CD14-positive monocyte (primary cell): ENCODE results near the gene MRPL51. TPM values are rescaled to one million over a fixed set of nuclear protein-coding genes. Genes with fewer than 3 reads are reported as not detected.

Source experiments
- DNase-seq, 3 donors: peaks; one replicate each; pipeline ENCODE4 v3.0.0-alpha.2; 2011 to 2022
- H2AFZ ChIP-seq: 2 replicates; pipeline ENCODE4 v1.6.0; 2012; ENCODE audit warnings: mild to moderate bottlenecking, low read depth, low read length, inconsistent platforms; ENCODE audit not compliant: insufficient read depth, poor library complexity, severe bottlenecking
- H3K27ac ChIP-seq, 2 donors: 1 replicate in 1 of 2; 2 replicates in 1 of 2; pipeline ENCODE4 v1.5.1; 2012 to 2013; ENCODE audit warnings: low read length in 2 of 2, control low read depth in 1 of 2, inconsistent platforms in 1 of 2, low read depth in 1 of 2, mild to moderate bottlenecking in 1 of 2
- H3K27me3 ChIP-seq, 2 donors: one replicate each; pipeline versions ENCODE4 v1.6.0 to v1.6.1; 2011 to 2013; ENCODE audit warnings: low read length in 2 of 2; ENCODE audit not compliant: control insufficient read depth in 2 of 2, insufficient read depth in 2 of 2
- H3K36me3 ChIP-seq, 2 donors: replicated peaks in 1 of 2; 1 replicate in 1 of 2; 2 replicates in 1 of 2; pipeline versions ENCODE4 v1.5.1 to v1.6.1; 2012 to 2013; ENCODE audit warnings: low read length in 2 of 2, control low read depth in 1 of 2, inconsistent platforms in 1 of 2, mild to moderate bottlenecking in 1 of 2; ENCODE audit not compliant: insufficient read depth in 2 of 2, control insufficient read depth in 1 of 2
- H3K4me1 ChIP-seq, 2 donors: 1 replicate in 1 of 2; 2 replicates in 1 of 2; pipeline versions ENCODE4 v1.5.1 to v1.6.1; 2012 to 2013; ENCODE audit warnings: low read length in 2 of 2, control low read depth in 1 of 2, inconsistent platforms in 1 of 2, mild to moderate bottlenecking in 1 of 2, moderate library complexity in 1 of 2; ENCODE audit not compliant: insufficient read depth in 2 of 2, control insufficient read depth in 1 of 2
- H3K4me2 ChIP-seq: replicated peaks from 2 replicates; pipeline ENCODE3; 2012; ENCODE audit warnings: low read length, moderate library complexity, mild to moderate bottlenecking; ENCODE audit not compliant: poor library complexity, severe bottlenecking; ENCODE audit errors: extremely low read depth
- H3K4me3 ChIP-seq, 3 experiments: fragments of 200-600 bp in 1 of 3; sonication (generic) in 1 of 3; replicated peaks in 1 of 3; 1 replicate in 2 of 3; 2 replicates in 1 of 3; pipeline ENCODE4 v1.5.1; 2011 to 2013; ENCODE audit warnings: low read length in 3 of 3, mild to moderate bottlenecking in 3 of 3, control low read depth in 2 of 3, low read depth in 2 of 3, inconsistent platforms in 1 of 3, moderate library complexity in 1 of 3
- H3K79me2 ChIP-seq: 2 replicates; pipeline ENCODE4 v1.6.0; 2012; ENCODE audit warnings: mild to moderate bottlenecking, control low read depth, inconsistent platforms, low read length, moderate library complexity; ENCODE audit not compliant: insufficient read depth
- H3K9ac ChIP-seq: 2 replicates; pipeline ENCODE4 v1.6.0; 2017; ENCODE audit warnings: low read length, mild to moderate bottlenecking; ENCODE audit not compliant: insufficient read depth, poor library complexity, severe bottlenecking
- H3K9me3 ChIP-seq, 2 donors: replicated peaks in 1 of 2; 1 replicate in 1 of 2; 2 replicates in 1 of 2; pipeline versions ENCODE4 v1.5.1 to v1.6.1; 2012 to 2013; ENCODE audit warnings: low read length in 2 of 2, control low read depth in 1 of 2; ENCODE audit not compliant: control insufficient read depth in 1 of 2, insufficient read depth in 1 of 2
- H4K20me1 ChIP-seq: 2 replicates; pipeline ENCODE4 v1.6.0; 2012; ENCODE audit warnings: mild to moderate bottlenecking, low read length, control low read depth, moderate library complexity; ENCODE audit not compliant: insufficient read depth
- H3K27ac Mint-ChIP-seq, 7 donors: one replicate each; pipeline ENCODE4 v1.8.0; 2020; ENCODE audit warnings: mild to moderate bottlenecking in 7 of 7, mixed read lengths in 7 of 7, moderate library complexity in 6 of 7, inconsistent platforms in 2 of 7
- H3K27me3 Mint-ChIP-seq, 3 donors: one replicate each; pipeline ENCODE4 v1.8.0; 2021 to 2022; ENCODE audit warnings: low read depth in 3 of 3, mild to moderate bottlenecking in 3 of 3, mixed read lengths in 3 of 3, moderate library complexity in 3 of 3, inconsistent platforms in 1 of 3
- H3K36me3 Mint-ChIP-seq, 2 donors: one replicate each; pipeline ENCODE4 v1.8.0; 2020; ENCODE audit warnings: mixed read lengths in 2 of 2, inconsistent platforms in 1 of 2, mild to moderate bottlenecking in 1 of 2
- H3K4me1 Mint-ChIP-seq: one replicate; pipeline ENCODE4 v1.8.0; 2020; ENCODE audit warnings: mild to moderate bottlenecking, mixed read lengths
- H3K4me3 Mint-ChIP-seq, 2 donors: one replicate each; pipeline ENCODE4 v1.8.0; 2020; ENCODE audit warnings: mild to moderate bottlenecking in 2 of 2, mixed read lengths in 2 of 2, moderate library complexity in 1 of 2
- H3K9me3 Mint-ChIP-seq, 7 donors: one replicate each; pipeline ENCODE4 v1.8.0; 2020 to 2022; ENCODE audit warnings: mixed read lengths in 7 of 7, mild to moderate bottlenecking in 6 of 7, moderate library complexity in 6 of 7, inconsistent platforms in 2 of 7
- CTCF ChIP-seq: fragments of 200-600 bp; IDR thresholded peaks from one replicate; pipeline ENCODE4 v1.8.0; 2022; ENCODE audit warnings: antibody characterized with exemption, mild to moderate bottlenecking
- WGBS: methylation state at CpG from one replicate; pipeline ENCODE4 v1.1.5; 2013; ENCODE audit warnings: missing lambda C conversion rate; ENCODE audit not compliant: insufficient coverage; 5-methylcytosine and 5-hydroxymethylcytosine counted together
- intact Hi-C, 2 donors: fragments of 100-400 bp; cut with micrococcal nuclease; formaldehyde crosslinking; loops; one replicate each; pipeline versions ENCODE4 v1.15.0 to v1.15.1; 2023
- polyA plus RNA-seq, 3 donors: library from polyadenylated mRNA; depleted of rRNA in 1 of 3; unstranded in 2 of 3; stranded (reverse) in 1 of 3; fragments of 300-500 nt in 2 of 3; fragments of >200 nt in 1 of 3; fragmentation: Illumina TruSeq in 2 of 3; gene quantifications; 1 replicate in 2 of 3; 2 replicates in 1 of 3; pipeline ENCODE4 v1.2.3, GENCODE V29; 2012 to 2021

MRPL51 gene
- polyA plus RNA-seq, 3 donors, result 22.0 to 238 (median 189) TPM

GRCh38 chr12:6472491-6472890, 20.6 kb downstream of the MRPL51 start:
- H3K9me3 Mint-ChIP-seq, result no peaks in the 10 kb centered on the region

GRCh38 chr12:6471989-6472360, 21.1 kb downstream of the MRPL51 start:
- no peak for TF ChIP-seq CTCF
- no peak overlapping the region for H3K27ac ChIP-seq
- H3K27me3 ChIP-seq, result no peaks in the 10 kb centered on the region
- H3K36me3 Mint-ChIP-seq, result peaks cover 9 to 13% of the 10 kb centered on the region in 2 donors
- WGBS, result no CpG with 5 or more reads among the region's 1 CpG
- no peak overlapping the region for H3K4me3 Mint-ChIP-seq
- H3K27me3 Mint-ChIP-seq, result peaks cover 0 to 2% (median 1%) of the 10 kb centered on the region in 3 donors
- H3K9me3 ChIP-seq, result no peaks in the 10 kb centered on the region
- peaks cover 22% of the 10 kb centered on the region for H4K20me1 ChIP-seq
- H3K4me2 ChIP-seq, result no peak overlapping the region
- H3K4me1 ChIP-seq, result peaks cover 19 to 32% of the 10 kb centered on the region in 2 donors
- H3K9me3 Mint-ChIP-seq, result no peaks in the 10 kb centered on the region
- peak in 2 of 3 donors; percentile 58 to 75 for DNase-seq
- H3K4me1 Mint-ChIP-seq, result peaks cover 36% of the 10 kb centered on the region
- peaks cover 0 to 1% of the 10 kb centered on the region in 2 donors for H3K36me3 ChIP-seq
- H3K27ac Mint-ChIP-seq, result peak overlapping the region in 1 of 7 donors; percentile 2
- no peak overlapping the region for H3K4me3 ChIP-seq
- no peak overlapping the region for H2AFZ ChIP-seq
- peaks cover 29% of the 10 kb centered on the region for H3K79me2 ChIP-seq
- intact Hi-C loops, result loop anchor here (2.0 kb wide), 3 partner anchors 21 to 67 kb away; partner anchors contain the start of genes GAPDH (in 1 of the 2) and MRPL51 (in 1 of the 2)
- no peak overlapping the region for H3K9ac ChIP-seq

More at GRCh38 chr12:6472491-6472890, 20.6 kb downstream of the MRPL51 start:
- H4K20me1 ChIP-seq, result peaks cover 22% of the 10 kb centered on the region
- H3K4me1 ChIP-seq, result peaks cover 19 to 32% of the 10 kb centered on the region in 2 donors
- Mint-ChIP-seq H3K4me1 (peaks cover 34% of the 10 kb centered on the region), H3K27me3 (peaks cover 0 to 2% (median 1%) of the 10 kb centered on the region in 3 donors), H3K27ac (no peak overlapping the region), H3K36me3 (peaks cover 7 to 9% of the 10 kb centered on the region in 2 donors), H3K4me3 (no peak overlapping the region)
- no peak for TF ChIP-seq CTCF
- intact Hi-C loops, result no loop called here
- H2AFZ ChIP-seq, result no peak overlapping the region
- H3K27ac ChIP-seq, result no peak overlapping the region
- WGBS, result 93% methylated on average over 3 of the region's 11 CpGs
- H3K36me3 ChIP-seq, result no peaks in the 10 kb centered on the region
- no peak overlapping the region for H3K9ac ChIP-seq
- no peak for DNase-seq
- H3K79me2 ChIP-seq, result peaks cover 28% of the 10 kb centered on the region
- H3K27me3 ChIP-seq, result no peaks in the 10 kb centered on the region
- no peak overlapping the region for H3K4me3 ChIP-seq
- no peaks in the 10 kb centered on the region for H3K9me3 ChIP-seq
- no peak overlapping the region for H3K4me2 ChIP-seq
